Activated CD4-positive, alpha-beta T cell treated with anti-CD3 and anti-CD28 coated beads for 4 hours (primary cell): ENCODE results near the gene RANBP17.
"Not testable (repeated sequence)": the region's sequence is repeated elsewhere in the genome, so short reads cannot be mapped to it uniquely, and the experiment has no call there.

Experiments
- DNase-seq, 2 donors: peaks; one replicate each; pipeline ENCODE4 v3.0.0-alpha.2; 2020

The RANBP17 gene

GRCh38 chr5:170870390-170870789 is 8.6 kb downstream of the RANBP17 start:
- not testable (repeated sequence) for DNase-seq

GRCh38 chr5:170874017-170874416 is 12.2 kb downstream of the RANBP17 start:
- DNase-seq = no peak

GRCh38 chr5:170875811-170876210 is 14.0 kb downstream of the RANBP17 start:
- DNase-seq = no peak

- no peak for DNase-seq
Observed at GRCh38 chr5:170880084-170880483, 18.3 kb downstream of the RANBP17 start.

- no peak for DNase-seq
Observed at GRCh38 chr5:170882345-170882744, 20.5 kb downstream of the RANBP17 start.

- DNase-seq = no peak
Observed at GRCh38 chr5:170885256-170885655, 23.4 kb downstream of the RANBP17 start.

- no peak for DNase-seq
Observed at GRCh38 chr5:170885809-170886208, 24.0 kb downstream of the RANBP17 start.

GRCh38 chr5:170886210-170886894 is 24.5 kb downstream of the RANBP17 start:
- no peak for DNase-seq

- no peak for DNase-seq
Observed at GRCh38 chr5:170892196-170892595, 30.4 kb downstream of the RANBP17 start.

- no peak for DNase-seq
Observed at GRCh38 chr5:170894665-170895064, 32.8 kb downstream of the RANBP17 start.

GRCh38 chr5:170896779-170897178 is 35.0 kb downstream of the RANBP17 start:
- DNase-seq = no peak

- no peak for DNase-seq
Observed at GRCh38 chr5:170903075-170903474, 41.3 kb downstream of the RANBP17 start.

- DNase-seq = no peak
Observed at GRCh38 chr5:170907758-170908157, 45.9 kb downstream of the RANBP17 start.

GRCh38 chr5:170913573-170913972 is 51.8 kb downstream of the RANBP17 start:
- DNase-seq = no peak

GRCh38 chr5:170917113-170917512 is 55.3 kb downstream of the RANBP17 start:
- no peak for DNase-seq

GRCh38 chr5:170920196-170920595 is 58.4 kb downstream of the RANBP17 start:
- DNase-seq = no peak

- DNase-seq = not testable (repeated sequence)
Observed at GRCh38 chr5:170922331-170922730, 60.5 kb downstream of the RANBP17 start.

- DNase-seq = no peak
Observed at GRCh38 chr5:170923910-170924620, 62.2 kb downstream of the RANBP17 start.

- DNase-seq = not testable (repeated sequence)
Observed at GRCh38 chr5:170935534-170936218, 73.9 kb downstream of the RANBP17 start.

GRCh38 chr5:170937072-170937471 is 75.3 kb downstream of the RANBP17 start:
- DNase-seq = no peak

- DNase-seq = no peak
Observed at GRCh38 chr5:170937914-170938313, 76.1 kb downstream of the RANBP17 start.

- DNase-seq = no peak
Observed at GRCh38 chr5:170939178-170939577, 77.4 kb downstream of the RANBP17 start.

- DNase-seq = no peak
Observed at GRCh38 chr5:170941788-170942187, 80.0 kb downstream of the RANBP17 start.

- no peak for DNase-seq
Observed at GRCh38 chr5:170945275-170945674, 83.5 kb downstream of the RANBP17 start.
